ENCODE data around the gene CDH2. TPM values are rescaled to one million over a fixed set of nuclear protein-coding genes. Genes with fewer than 3 reads are reported as not detected.

The CDH2 gene
- total RNA-seq, 1 experiment from 2014 or later = 36.2 TPM

DNA sequence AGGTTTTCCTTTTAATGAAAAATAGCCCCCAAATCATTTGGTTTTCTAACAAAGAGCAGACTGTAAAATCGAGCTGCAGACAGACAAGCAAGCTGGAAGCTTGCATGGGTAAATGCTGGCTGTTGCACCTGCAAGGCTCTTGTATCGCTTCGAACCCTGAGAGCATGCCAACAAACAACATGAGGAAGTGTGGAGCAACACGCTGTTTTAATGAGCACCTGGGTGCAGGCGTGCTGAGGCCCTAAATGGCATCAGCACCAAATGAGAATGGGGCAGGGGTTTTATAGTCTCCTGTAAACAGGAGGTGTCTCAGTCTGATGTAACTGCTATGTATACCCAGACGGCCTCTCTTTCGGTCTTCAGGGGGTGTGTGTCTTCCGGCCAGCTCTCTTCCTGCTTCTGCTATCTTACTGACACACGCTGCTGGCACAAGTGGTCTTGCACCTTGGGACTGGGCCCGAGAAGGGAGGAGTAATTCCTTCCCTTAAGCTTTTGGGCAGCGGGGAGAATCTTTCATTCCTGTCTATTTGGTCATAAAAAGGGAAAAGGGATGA, 31.9 kb upstream of the CDH2 start:
- Histone ChIP-seq H4K5ac (ENCODE audit: insufficient read length, low read depth, low read length) (no peak overlapping the region), H3K79me2 (ENCODE audit: insufficient read depth, low read length) (no peaks in the 10 kb centered on the region), H3K27ac (ENCODE audit: insufficient read length, low read depth, low read length) (no peak overlapping the region), H3K9ac (ENCODE audit: extremely low read depth, insufficient read length, low read length) (no peak overlapping the region), H2BK15ac (ENCODE audit: low read depth, low read length) (no peak overlapping the region), H3K23ac (ENCODE audit: insufficient read length, low read depth, low read length) (no peak overlapping the region), H2AFZ (ENCODE audit: low read length) (no peak overlapping the region), H4K91ac (ENCODE audit: insufficient read length, low read depth, low read length) (no peak overlapping the region), H2BK5ac (ENCODE audit: insufficient read length, low read length) (no peak overlapping the region), H2BK12ac (ENCODE audit: insufficient read length, low read depth, low read length) (no peak overlapping the region), H2AK5ac (ENCODE audit: insufficient read length, low read length) (no peak overlapping the region), H3K9me3 (ENCODE audit: control insufficient read depth, low read depth, low read length) (no peaks in the 10 kb centered on the region), H4K8ac (replicated peaks; ENCODE audit: insufficient read length, low read depth, low read length) (no peak overlapping the region), H3T11ph (ENCODE audit: low read length) (no peak overlapping the region), H2BK120ac (ENCODE audit: low read depth, low read length, poor library complexity, severe bottlenecking) (no peak overlapping the region), H3K18ac (ENCODE audit: insufficient read length, low read depth, low read length) (no peak overlapping the region), H3K23me2 (ENCODE audit: insufficient read length, low read depth, low read length, poor library complexity, severe bottlenecking) (no peaks in the 10 kb centered on the region), H3K56ac (ENCODE audit: insufficient read length, low read depth, low read length) (no peak overlapping the region), H3K14ac (ENCODE audit: insufficient read depth, low read length) (no peak overlapping the region), H3K27me3 (ENCODE audit: insufficient read depth, low read length) (no peaks in the 10 kb centered on the region), H3K4ac (ENCODE audit: low read depth, low read length) (no peak overlapping the region), H3K4me2 (ENCODE audit: insufficient read depth, insufficient read length, low read length) (no peak overlapping the region), H2BK20ac (ENCODE audit: low read depth, low read length, poor library complexity, severe bottlenecking) (no peak overlapping the region), H3K4me1 (ENCODE audit: insufficient read depth, low read length) (no peaks in the 10 kb centered on the region), H4K20me1 (ENCODE audit: control insufficient read depth, insufficient read depth, insufficient read length) (no peaks in the 10 kb centered on the region), H3K79me1 (ENCODE audit: insufficient read depth, low read depth, low read length, poor library complexity, severe bottlenecking) (no peaks in the 10 kb centered on the region)
- DNase-seq = no peak
- TF ChIP-seq, protein P1, sequence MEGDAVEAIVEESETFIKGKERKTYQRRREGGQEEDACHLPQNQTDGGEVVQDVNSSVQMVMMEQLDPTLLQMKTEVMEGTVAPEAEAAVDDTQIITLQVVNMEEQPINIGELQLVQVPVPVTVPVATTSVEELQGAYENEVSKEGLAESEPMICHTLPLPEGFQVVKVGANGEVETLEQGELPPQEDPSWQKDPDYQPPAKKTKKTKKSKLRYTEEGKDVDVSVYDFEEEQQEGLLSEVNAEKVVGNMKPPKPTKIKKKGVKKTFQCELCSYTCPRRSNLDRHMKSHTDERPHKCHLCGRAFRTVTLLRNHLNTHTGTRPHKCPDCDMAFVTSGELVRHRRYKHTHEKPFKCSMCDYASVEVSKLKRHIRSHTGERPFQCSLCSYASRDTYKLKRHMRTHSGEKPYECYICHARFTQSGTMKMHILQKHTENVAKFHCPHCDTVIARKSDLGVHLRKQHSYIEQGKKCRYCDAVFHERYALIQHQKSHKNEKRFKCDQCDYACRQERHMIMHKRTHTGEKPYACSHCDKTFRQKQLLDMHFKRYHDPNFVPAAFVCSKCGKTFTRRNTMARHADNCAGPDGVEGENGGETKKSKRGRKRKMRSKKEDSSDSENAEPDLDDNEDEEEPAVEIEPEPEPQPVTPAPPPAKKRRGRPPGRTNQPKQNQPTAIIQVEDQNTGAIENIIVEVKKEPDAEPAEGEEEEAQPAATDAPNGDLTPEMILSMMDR (conservative IDR thresholded peaks at IDR 0.05) = no peak
- no CpG with 5 or more reads among the region's 11 CpGs for whole genome bisulfite sequencing (ENCODE audit: extremely low coverage, insufficient read length, low lambda C conversion rate)
- H3K36me3 Mint-ChIP-seq (ENCODE audit: insufficient read depth in 1 of 3, low read depth in 3 of 3) = no peaks in the 10 kb centered on the region
- no peaks in the 10 kb centered on the region for H3K27me3 Mint-ChIP-seq (ENCODE audit: low read depth)
- H3K9me3 Mint-ChIP-seq = no peaks in the 10 kb centered on the region
- no peak overlapping the region; a peak in 1 of 7 replicates for H3K27ac Mint-ChIP-seq
- H3K4me1 Mint-ChIP-seq = no peaks in the 10 kb centered on the region
- no peak overlapping the region for H3K4me3 Mint-ChIP-seq
